ENCODE results near the gene MRPS5.

Gene MRPS5

DNA sequence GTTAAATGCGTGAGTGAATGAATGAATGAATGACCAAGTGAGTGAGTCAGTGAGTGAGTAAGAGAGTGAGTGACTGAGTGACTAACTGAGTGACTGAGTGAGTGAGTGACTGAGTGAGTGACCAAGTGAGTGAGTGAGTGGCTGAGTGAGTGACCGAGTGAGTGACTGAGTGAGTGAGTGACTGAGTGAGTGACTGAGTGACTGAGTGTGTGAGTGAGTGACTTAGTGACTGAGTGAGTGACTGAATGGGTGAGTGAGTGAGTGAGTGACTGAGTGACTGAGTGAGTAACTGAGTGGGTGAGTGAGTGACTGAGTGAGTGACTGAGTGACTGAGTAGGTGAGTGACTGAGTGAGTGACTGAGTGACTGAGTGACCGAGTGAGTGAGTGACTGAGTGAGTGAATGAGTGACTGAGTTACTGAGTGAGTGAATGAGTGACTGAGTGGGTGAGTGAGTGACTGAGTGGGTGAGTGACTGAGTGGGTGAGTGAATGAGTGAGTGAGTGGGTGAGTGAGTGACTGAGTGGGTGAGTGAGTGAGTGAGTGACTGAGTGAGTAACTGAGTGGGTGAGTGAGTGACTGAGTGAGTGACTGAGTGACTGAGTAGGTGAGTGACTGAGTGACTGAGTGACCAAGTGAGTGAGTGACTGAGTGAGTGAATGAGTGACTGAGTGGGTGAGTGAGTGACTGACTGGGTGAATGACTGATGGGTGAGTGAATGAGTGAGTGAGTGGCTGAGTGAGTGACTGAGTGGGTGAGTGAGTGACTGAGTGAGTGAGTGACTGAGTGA, 84.8 kb downstream of the MRPS5 start:
- H3K27ac ChIP-seq, result no peak overlapping the region
- H3K27me3 ChIP-seq (ENCODE audit: control insufficient read depth, insufficient read depth, low read length), result no peaks in the 10 kb centered on the region
- H3K36me3 ChIP-seq (ENCODE audit: control insufficient read depth, insufficient read depth, low read length), result no peaks in the 10 kb centered on the region
- no peaks in the 10 kb centered on the region for H3K9me3 ChIP-seq (ENCODE audit: control insufficient read depth, low read length)
- no peaks in the 10 kb centered on the region for H3K4me1 ChIP-seq
- TF ChIP-seq, protein P1, sequence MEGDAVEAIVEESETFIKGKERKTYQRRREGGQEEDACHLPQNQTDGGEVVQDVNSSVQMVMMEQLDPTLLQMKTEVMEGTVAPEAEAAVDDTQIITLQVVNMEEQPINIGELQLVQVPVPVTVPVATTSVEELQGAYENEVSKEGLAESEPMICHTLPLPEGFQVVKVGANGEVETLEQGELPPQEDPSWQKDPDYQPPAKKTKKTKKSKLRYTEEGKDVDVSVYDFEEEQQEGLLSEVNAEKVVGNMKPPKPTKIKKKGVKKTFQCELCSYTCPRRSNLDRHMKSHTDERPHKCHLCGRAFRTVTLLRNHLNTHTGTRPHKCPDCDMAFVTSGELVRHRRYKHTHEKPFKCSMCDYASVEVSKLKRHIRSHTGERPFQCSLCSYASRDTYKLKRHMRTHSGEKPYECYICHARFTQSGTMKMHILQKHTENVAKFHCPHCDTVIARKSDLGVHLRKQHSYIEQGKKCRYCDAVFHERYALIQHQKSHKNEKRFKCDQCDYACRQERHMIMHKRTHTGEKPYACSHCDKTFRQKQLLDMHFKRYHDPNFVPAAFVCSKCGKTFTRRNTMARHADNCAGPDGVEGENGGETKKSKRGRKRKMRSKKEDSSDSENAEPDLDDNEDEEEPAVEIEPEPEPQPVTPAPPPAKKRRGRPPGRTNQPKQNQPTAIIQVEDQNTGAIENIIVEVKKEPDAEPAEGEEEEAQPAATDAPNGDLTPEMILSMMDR (IDR thresholded peaks at IDR 0.05), result no peak
- H2AFZ ChIP-seq, result no peak overlapping the region
- H3K4me2 ChIP-seq (ENCODE audit: low read length), result no peak overlapping the region
- no peak overlapping the region for H3K9ac ChIP-seq
- no peak overlapping the region for H3K4me3 ChIP-seq (ENCODE audit: low read depth, low read length)
- no peaks in the 10 kb centered on the region for H3K79me2 ChIP-seq

Measured in parathyroid adenoma (tissue), 2 donors.